Keratinocyte (primary cell): Measurements from ENCODE around the gene GRK1. TPM values are rescaled to one million over a fixed set of nuclear protein-coding genes. Genes with fewer than 3 reads are reported as not detected.

ENCODE experiments used
- DNase-seq: peaks from one replicate; pipeline ENCODE4 v3.0.0-alpha.2; 2011; ENCODE audit warnings: low read depth, missing footprints, low spot score
- FAIRE-seq: peaks from 2 replicates; lab custom pipeline; 2011; peaks lifted over from hg19 to GRCh38; lab: Jason Lieb, UNC
- H2AFZ ChIP-seq: 2 replicates; pipeline ENCODE4 v1.6.0; 2012; ENCODE audit warnings: low read length, control low read depth, inconsistent platforms; ENCODE audit not compliant: control insufficient read depth
- H3K27ac ChIP-seq: 2 replicates; pipeline ENCODE4 v1.5.1; 2011; ENCODE audit warnings: low read length; ENCODE audit not compliant: control insufficient read depth, insufficient read depth
- H3K27me3 ChIP-seq: 3 replicates; pipeline ENCODE4 v1.6.0; 2011; ENCODE audit warnings: low read length; ENCODE audit not compliant: control insufficient read depth, insufficient read depth; ENCODE audit errors: extremely low read depth
- H3K36me3 ChIP-seq, 2 experiments: 2 replicates in 1 of 2; 3 replicates in 1 of 2; pipeline ENCODE4 v1.5.1; 2011; ENCODE audit warnings: low read length in 2 of 2, mild to moderate bottlenecking in 1 of 2; ENCODE audit not compliant: control insufficient read depth in 2 of 2, insufficient read depth in 2 of 2; ENCODE audit errors: extremely low read depth in 1 of 2
- H3K4me1 ChIP-seq: 3 replicates; pipeline ENCODE4 v1.5.1; 2011; ENCODE audit warnings: low read length; ENCODE audit not compliant: control insufficient read depth, insufficient read depth; ENCODE audit errors: extremely low read depth
- H3K4me2 ChIP-seq: 3 replicates; pipeline ENCODE4 v1.6.0; 2011; ENCODE audit warnings: low read depth, low read length; ENCODE audit not compliant: control insufficient read depth, insufficient read depth; ENCODE audit errors: extremely low read depth
- H3K4me3 ChIP-seq, 3 experiments: fragments of 200-600 bp in 1 of 3; sonication (generic) in 1 of 3; 2 replicates in 2 of 3; 3 replicates in 1 of 3; pipeline ENCODE4 v1.5.1; 2011 to 2016; ENCODE audit warnings: low read length in 3 of 3, mild to moderate bottlenecking in 3 of 3, control low read depth in 2 of 3, inconsistent platforms in 1 of 3, low read depth in 1 of 3, mixed read lengths in 1 of 3, mixed run types in 1 of 3, moderate library complexity in 1 of 3; ENCODE audit not compliant: control insufficient read depth in 2 of 3, insufficient read depth in 2 of 3; ENCODE audit errors: extremely low read depth in 1 of 3
- H3K79me2 ChIP-seq: 2 replicates; pipeline ENCODE4 v1.6.0; 2012; ENCODE audit warnings: low read length; ENCODE audit not compliant: control insufficient read depth, insufficient read depth
- H3K9ac ChIP-seq: 3 replicates; pipeline ENCODE4 v1.6.0; 2011; ENCODE audit warnings: low read length; ENCODE audit not compliant: control insufficient read depth, insufficient read depth; ENCODE audit errors: extremely low read depth
- H3K9me1 ChIP-seq: 3 replicates; pipeline ENCODE4 v1.6.0; 2011; ENCODE audit warnings: low read length; ENCODE audit not compliant: control insufficient read depth, insufficient read depth; ENCODE audit errors: extremely low read depth
- H3K9me3 ChIP-seq: 2 replicates; pipeline ENCODE4 v1.5.1; 2012; ENCODE audit warnings: low read depth, low read length; ENCODE audit not compliant: control insufficient read depth
- H4K20me1 ChIP-seq: 3 replicates; pipeline ENCODE4 v1.6.0; 2011; ENCODE audit warnings: low read length; ENCODE audit not compliant: control insufficient read depth, insufficient read depth; ENCODE audit errors: extremely low read depth
- CTCF ChIP-seq, 3 experiments: IDR thresholded peaks in 1 of 3; conservative IDR thresholded peaks in 1 of 3; optimal IDR thresholded peaks in 1 of 3; 2 replicates in 2 of 3; 3 replicates in 1 of 3; pipeline versions ENCODE3 to v1.5.1; 2011; ENCODE audit warnings: low read length in 3 of 3, mild to moderate bottlenecking in 3 of 3, moderate library complexity in 2 of 3, control low read depth in 1 of 3, inconsistent platforms in 1 of 3; ENCODE audit not compliant: insufficient read depth in 2 of 3; ENCODE audit errors: extremely low read depth in 1 of 3
- EZH2 ChIP-seq: IDR thresholded peaks from one replicate; pipeline ENCODE4 v1.6.1; 2012; ENCODE audit warnings: inconsistent platforms, mild to moderate bottlenecking, low read length, moderate library complexity
- dilution Hi-C: fragments of 300-500 bp; cut with MboI; formaldehyde crosslinking; loops from one replicate; pipeline ENCODE4 v1.7.0; 2020; ENCODE audit warnings: low sequenced_read_pairs; ENCODE audit not compliant: extremely low pct_ligation_motif_present
- polyA plus RNA-seq, 5 experiments: library from polyadenylated mRNA; depleted of rRNA in 3 of 5; stranded (reverse) in 3 of 5; stranded (forward) in 1 of 5; unstranded in 1 of 5; fragments of >200 nt; gene quantifications; 1 replicate in 1 of 5; 2 replicates in 3 of 5; 3 replicates in 1 of 5; pipeline versions ENCODE4 v1.2.1 to v1.2.3, GENCODE V29; 2011 to 2012; ENCODE audit warnings: missing spikeins in 2 of 5, low read depth in 1 of 5, low replicate concordance in 1 of 5

Gene GRK1
- polyA plus RNA-seq, 1 donor (not counting 4 experiments of a cell fraction or from before 2014, with no cell fraction given), result not detected

GRCh38 chr13:113639616-113640262 lies 27.3 kb upstream of the GRK1 start:
- H3K9ac ChIP-seq, result no peak overlapping the region
- no peak overlapping the region for H3K4me2 ChIP-seq
- no peaks in the 10 kb centered on the region for H4K20me1 ChIP-seq
- no peak overlapping the region for H2AFZ ChIP-seq
- no peaks in the 10 kb centered on the region for H3K9me1 ChIP-seq
- no peak for TF ChIP-seq CTCF (optimal IDR thresholded peaks at IDR 0.05 in 1 of 3, IDR thresholded peaks at IDR 0.05 in 1 of 3, conservative IDR thresholded peaks at IDR 0.05 in 1 of 3; ENCODE audit: extremely low read depth in 1 of 3, insufficient read depth in 2 of 3, low read length in 3 of 3)
- TF ChIP-seq EZH2, result no peak
- dilution Hi-C loops, result no loop called here
- H3K36me3 ChIP-seq, result peaks cover 36 to 54% of the 10 kb centered on the region in 2 experiments
- no peak for DNase-seq
- H3K4me1 ChIP-seq, result no peaks in the 10 kb centered on the region
- no peaks in the 10 kb centered on the region for H3K79me2 ChIP-seq
- FAIRE-seq, result no peak
- no peak overlapping the region for H3K4me3 ChIP-seq
- H3K27ac ChIP-seq, result no peak overlapping the region
- no peaks in the 10 kb centered on the region for H3K9me3 ChIP-seq
- no peaks in the 10 kb centered on the region for H3K27me3 ChIP-seq

DNA sequence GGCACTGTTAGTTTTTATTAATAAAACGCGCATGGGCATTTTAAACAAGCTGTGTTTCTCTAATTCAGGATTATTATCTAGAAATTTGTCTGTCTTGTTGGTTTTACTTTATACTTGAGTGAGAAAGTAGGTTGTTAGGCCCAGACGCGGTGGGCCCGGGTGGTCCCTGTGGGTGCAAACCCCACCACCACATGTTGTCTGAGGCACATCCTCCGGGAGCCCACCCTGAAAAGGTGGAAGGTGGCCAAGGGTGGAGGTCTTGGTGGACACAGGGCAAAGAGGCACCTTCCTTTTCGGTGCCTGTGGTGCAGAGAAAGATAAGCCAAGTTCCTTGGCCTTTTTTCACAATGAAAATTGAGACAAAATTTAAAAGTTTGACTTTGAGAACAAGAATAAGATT lies 25.6 kb upstream of the GRK1 start:
- Histone ChIP-seq H3K9ac (no peak overlapping the region), H3K9me3 (no peaks in the 10 kb centered on the region), H3K79me2 (no peaks in the 10 kb centered on the region), H3K4me2 (no peak overlapping the region), H3K36me3 (peaks cover 25 to 37% of the 10 kb centered on the region in 2 experiments), H3K4me1 (no peaks in the 10 kb centered on the region), H3K4me3 (no peak overlapping the region), H3K27me3 (no peaks in the 10 kb centered on the region), H3K9me1 (no peaks in the 10 kb centered on the region), H3K27ac (no peak overlapping the region), H4K20me1 (no peaks in the 10 kb centered on the region), H2AFZ (no peak overlapping the region)
- TF ChIP-seq EZH2, result no peak
- TF ChIP-seq CTCF (optimal IDR thresholded peaks at IDR 0.05 in 1 of 3, IDR thresholded peaks at IDR 0.05 in 1 of 3, conservative IDR thresholded peaks at IDR 0.05 in 1 of 3; ENCODE audit: extremely low read depth in 1 of 3, insufficient read depth in 2 of 3, low read length in 3 of 3), result no peak
- dilution Hi-C loops, result no loop called here
- no peak for DNase-seq
- no peak for FAIRE-seq
